Hematopoietic multipotent progenitor cell treated with erythropoietin and hydrocortisone succinate and interleukin-3 and kit ligand, for 15 days (in vitro differentiated cells): Measurements from ENCODE around the gene MBP.
A peak's percentile ranks its signal among the peaks of the same experiment; 100 is the strongest.

Experiments
- DNase-seq: peaks from one replicate; pipeline ENCODE4 v3.0.0-alpha.2; 2015; ENCODE audit warnings: low spot score

MBP gene

GRCh38 chr18:77151033-77151771 lies 18.6 kb upstream of the MBP start:
- DNase-seq, result no peak

GRCh38 chr18:77150588-77150987 lies 18.0 kb upstream of the MBP start:
- no peak for DNase-seq

- DNase-seq, result no peak
Measured at GRCh38 chr18:77148289-77148688, 15.7 kb upstream of the MBP start.

GRCh38 chr18:77147418-77147852 lies 14.9 kb upstream of the MBP start:
- no peak for DNase-seq

GRCh38 chr18:77146249-77147080 lies 13.9 kb upstream of the MBP start:
- no peak for DNase-seq

- DNase-seq, result no peak
Measured at GRCh38 chr18:77145364-77145901, 12.8 kb upstream of the MBP start.

GRCh38 chr18:77144451-77145118 lies 12.0 kb upstream of the MBP start:
- DNase-seq, result no peak

- no peak for DNase-seq
Measured at GRCh38 chr18:77144046-77144445, 11.5 kb upstream of the MBP start.

GRCh38 chr18:77143196-77143595 lies 10.6 kb upstream of the MBP start:
- DNase-seq, result no peak

- DNase-seq, result peak; percentile 36
Measured at GRCh38 chr18:77141401-77142118, 9.0 kb upstream of the MBP start.

GRCh38 chr18:77140439-77141109 lies 8.0 kb upstream of the MBP start:
- DNase-seq, result peak; percentile 69

- DNase-seq, result no peak
Measured at GRCh38 chr18:77140030-77140429, 7.4 kb upstream of the MBP start.

- DNase-seq, result no peak
Measured at GRCh38 chr18:77139619-77140018, 7.0 kb upstream of the MBP start.

- no peak for DNase-seq
Measured at GRCh38 chr18:77138270-77138669, 5.7 kb upstream of the MBP start.

GRCh38 chr18:77137851-77138250 lies 5.3 kb upstream of the MBP start:
- DNase-seq, result no peak

- no peak for DNase-seq
Measured at GRCh38 chr18:77136871-77137665, 4.5 kb upstream of the MBP start.

GRCh38 chr18:77136076-77136718 lies 3.6 kb upstream of the MBP start:
- DNase-seq, result no peak

GRCh38 chr18:77135339-77136075 lies 2.9 kb upstream of the MBP start:
- no peak for DNase-seq

- no peak for DNase-seq
Measured at GRCh38 chr18:77134611-77135010, 2.0 kb upstream of the MBP start.
